HEK293T (cell line): Measurements from ENCODE around the gene PMM1.

ENCODE experiments used
- ARNT ChIP-seq: fragments of 450-650 bp; IDR thresholded peaks from 2 replicates; pipeline ENCODE4 v1.6.1; 2017; ENCODE audit warnings: mild to moderate bottlenecking
- BHLHE40 ChIP-seq: fragments of 450-650 bp; IDR thresholded peaks from 2 replicates; pipeline ENCODE4 v1.6.1; 2016; ENCODE audit warnings: mild to moderate bottlenecking, moderate library complexity, borderline replicate concordance
- FOXA1 ChIP-seq: fragments of 450-650 bp; IDR thresholded peaks from 2 replicates; pipeline ENCODE4 v1.6.1; 2016; ENCODE audit warnings: mild to moderate bottlenecking
- LEF1 ChIP-seq: fragments of 450-650 bp; IDR thresholded peaks from 2 replicates; pipeline ENCODE4 v1.6.1; 2017; ENCODE audit warnings: mild to moderate bottlenecking, borderline replicate concordance
- NFRKB ChIP-seq: fragments of 450-650 bp; IDR thresholded peaks from 2 replicates; pipeline ENCODE4 v1.6.1; 2016; ENCODE audit warnings: mild to moderate bottlenecking, moderate library complexity
- SP1 ChIP-seq: fragments of 450-650 bp; IDR thresholded peaks from 2 replicates; pipeline ENCODE4 v1.6.1; 2017
- SUZ12 ChIP-seq: fragments of 450-650 bp; IDR thresholded peaks from 2 replicates; pipeline ENCODE4 v1.6.1; 2016; ENCODE audit warnings: mild to moderate bottlenecking
- TARDBP ChIP-seq: fragments of 450-650 bp; IDR thresholded peaks from 2 replicates; pipeline ENCODE4 v1.6.1; 2016
- ZNF384 ChIP-seq: fragments of 450-650 bp; IDR thresholded peaks from 2 replicates; pipeline ENCODE4 v1.6.1; 2016

- no peak for TF ChIP-seq SP1
- no peak for TF ChIP-seq NFRKB
- no peak for TF ChIP-seq ZNF384
- no peak for TF ChIP-seq BHLHE40
- TF ChIP-seq ARNT: no peak
- no peak for TF ChIP-seq FOXA1
- no peak for TF ChIP-seq TARDBP
- no peak for TF ChIP-seq SUZ12
- no peak for TF ChIP-seq LEF1
These were observed 32.0 kb downstream of the PMM1 start for GRCh38 chr22:41557401-41558240.
